GM21515 (cell line): ENCODE data around the gene NDUFS8.

Source experiments
- ATAC-seq: cut with Tn5 transposase; IDR thresholded peaks from one replicate; pipeline ENCODE4 v1.9.1; 2021; ENCODE audit not compliant: unreplicated experiment

Gene NDUFS8

DNA sequence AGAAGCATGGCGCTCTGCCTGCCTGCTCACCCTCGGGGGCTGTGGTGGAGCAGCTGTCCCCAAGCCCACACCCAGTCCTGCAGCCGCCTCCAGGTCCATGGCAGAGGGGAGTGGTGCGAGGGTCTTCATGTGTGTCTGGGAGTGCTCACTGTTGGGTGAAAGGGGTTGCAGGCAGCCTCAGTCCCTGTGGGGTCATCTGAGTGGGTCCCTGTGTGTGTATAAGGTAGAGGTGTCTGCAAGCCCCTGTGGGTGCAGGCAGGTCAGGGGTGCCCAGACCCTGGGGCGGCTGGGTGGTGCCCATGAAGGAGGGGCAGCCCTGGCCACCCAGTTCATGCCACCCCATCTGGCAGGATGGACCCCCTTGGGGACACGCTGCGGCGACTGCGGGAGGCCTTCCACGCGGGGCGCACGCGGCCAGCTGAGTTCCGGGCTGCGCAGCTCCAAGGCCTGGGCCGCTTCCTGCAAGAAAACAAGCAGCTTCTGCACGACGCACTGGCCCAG lies 15.5 kb upstream of the NDUFS8 start:
- ATAC-seq, result no peak

GRCh38 chr11:68015467-68015866 lies 15.0 kb upstream of the NDUFS8 start:
- ATAC-seq, result no peak

- no peak for ATAC-seq
Measured at GRCh38 chr11:68016161-68016903, 14.1 kb upstream of the NDUFS8 start.

DNA sequence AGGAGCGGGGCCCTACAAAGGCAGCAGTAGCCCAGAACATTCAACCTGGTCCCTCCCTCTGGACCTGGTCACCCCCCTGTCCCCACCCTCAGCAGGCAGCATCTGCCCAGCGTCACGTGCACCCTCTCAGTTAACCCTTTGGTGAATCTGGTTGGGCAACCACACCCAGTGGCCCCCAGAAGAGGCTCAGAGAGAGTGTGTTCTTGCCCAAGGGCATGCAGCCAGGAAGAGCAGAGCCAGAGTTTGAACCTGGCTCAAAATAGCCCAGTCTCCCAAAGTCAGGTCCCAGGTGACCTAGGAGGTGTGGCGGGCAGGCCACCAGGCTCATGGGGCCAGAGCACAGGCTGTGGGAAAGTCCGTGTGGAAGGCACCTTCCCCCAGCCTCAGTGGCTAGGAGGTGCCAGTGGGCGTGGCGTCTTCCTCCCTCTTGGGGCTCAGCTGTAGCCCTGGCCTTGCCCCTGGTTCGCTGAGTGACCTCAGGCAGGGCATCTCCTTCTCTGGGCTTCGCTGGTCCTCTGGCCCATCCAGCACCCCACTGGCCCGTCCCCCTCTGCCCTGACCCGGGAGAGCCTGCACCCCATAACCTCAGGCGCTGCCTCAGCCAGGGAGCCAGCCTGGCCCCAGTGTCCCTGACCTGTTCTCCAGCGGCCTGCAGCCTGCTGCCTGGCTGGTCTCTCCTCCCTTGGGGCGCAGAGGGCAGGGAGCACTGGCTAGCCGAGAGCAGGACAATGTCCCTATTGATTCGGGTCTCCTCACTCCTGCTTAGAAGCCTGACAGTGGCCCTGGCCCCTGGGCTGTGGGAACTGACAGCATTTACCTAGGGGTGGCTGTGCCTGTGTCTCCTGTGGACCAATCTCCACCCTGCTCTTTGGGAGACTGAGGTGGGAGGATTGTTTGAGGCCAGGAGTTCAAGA lies 13.3 kb upstream of the NDUFS8 start:
- ATAC-seq, result no peak

DNA sequence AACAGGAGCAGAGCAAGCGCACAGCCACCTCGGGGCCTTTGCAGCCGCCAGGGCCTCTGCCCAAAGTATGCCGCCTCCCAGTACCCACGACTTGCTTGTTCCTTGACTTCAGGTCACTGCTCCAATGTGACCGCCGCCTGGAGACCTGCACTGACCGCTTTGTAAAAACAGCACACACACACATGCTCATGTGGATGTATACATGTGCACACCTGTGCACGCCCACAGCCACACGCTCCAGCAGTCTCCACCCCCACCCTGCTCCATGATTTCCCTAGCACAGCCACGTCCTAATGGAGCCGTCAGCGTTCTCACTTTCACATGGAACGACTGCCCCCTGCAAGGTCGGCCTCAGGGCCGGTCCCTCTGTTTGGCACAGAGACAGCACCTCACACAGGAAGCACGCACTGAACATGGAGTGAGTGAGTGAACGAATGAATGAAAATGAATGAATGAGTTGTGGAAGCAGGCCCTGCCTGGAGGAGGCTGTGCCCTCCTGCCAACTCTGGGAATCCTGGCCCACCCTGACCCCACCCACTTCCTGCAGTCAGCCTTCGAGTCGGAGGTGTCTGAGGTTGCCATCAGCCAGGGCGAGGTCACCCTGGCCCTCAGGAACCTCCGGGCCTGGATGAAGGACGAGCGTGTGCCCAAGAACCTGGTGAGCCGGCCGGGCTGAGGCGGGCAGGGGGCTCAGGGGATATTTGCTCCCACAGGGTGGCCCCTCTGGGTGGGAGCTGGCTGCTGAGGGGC lies 12.3 kb upstream of the NDUFS8 start:
- ATAC-seq, result no peak

DNA sequence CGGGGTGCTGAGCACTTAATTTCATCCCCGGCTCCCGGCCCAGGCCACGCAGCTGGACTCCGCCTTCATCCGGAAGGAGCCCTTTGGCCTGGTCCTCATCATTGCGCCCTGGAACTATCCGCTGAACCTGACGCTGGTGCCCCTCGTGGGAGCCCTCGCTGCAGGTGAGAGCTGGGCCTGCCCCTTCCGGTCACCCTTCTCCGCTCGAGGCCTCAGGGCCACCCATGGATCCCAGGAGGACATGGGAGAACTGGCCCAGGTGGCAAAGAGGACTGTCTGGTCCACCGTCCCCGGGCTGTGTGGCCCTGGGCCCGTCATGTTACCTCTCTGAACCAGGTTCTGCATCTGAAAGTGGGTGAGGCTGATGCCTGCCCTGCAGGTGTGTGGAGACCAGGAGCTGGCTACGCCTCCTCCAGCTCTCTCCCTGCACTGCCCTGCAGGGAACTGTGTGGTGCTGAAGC lies 11.7 kb upstream of the NDUFS8 start:
- no peak for ATAC-seq

- no peak for ATAC-seq
Measured at GRCh38 chr11:68019486-68019885, 11.0 kb upstream of the NDUFS8 start.

DNA sequence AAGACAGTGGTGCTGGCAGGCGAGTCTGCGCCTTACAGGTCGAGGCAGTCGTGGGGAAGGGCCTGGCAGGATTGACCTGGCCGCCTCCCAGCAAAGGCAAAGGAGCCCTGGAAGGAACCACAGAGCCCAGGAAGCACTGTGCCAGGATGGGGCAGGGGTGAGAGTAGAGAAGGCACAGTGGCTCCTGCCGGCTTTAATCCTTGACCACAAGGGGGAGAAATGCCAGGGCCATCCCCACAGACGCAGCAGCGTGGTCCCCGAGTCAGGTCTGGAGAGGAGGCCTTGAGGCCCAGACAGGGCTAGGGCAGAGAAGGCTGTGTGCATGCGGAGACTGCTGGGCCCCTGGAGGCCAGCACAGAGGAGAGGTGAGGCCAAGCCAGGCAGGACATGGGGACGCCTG lies 9.9 kb upstream of the NDUFS8 start:
- ATAC-seq, result no peak

DNA sequence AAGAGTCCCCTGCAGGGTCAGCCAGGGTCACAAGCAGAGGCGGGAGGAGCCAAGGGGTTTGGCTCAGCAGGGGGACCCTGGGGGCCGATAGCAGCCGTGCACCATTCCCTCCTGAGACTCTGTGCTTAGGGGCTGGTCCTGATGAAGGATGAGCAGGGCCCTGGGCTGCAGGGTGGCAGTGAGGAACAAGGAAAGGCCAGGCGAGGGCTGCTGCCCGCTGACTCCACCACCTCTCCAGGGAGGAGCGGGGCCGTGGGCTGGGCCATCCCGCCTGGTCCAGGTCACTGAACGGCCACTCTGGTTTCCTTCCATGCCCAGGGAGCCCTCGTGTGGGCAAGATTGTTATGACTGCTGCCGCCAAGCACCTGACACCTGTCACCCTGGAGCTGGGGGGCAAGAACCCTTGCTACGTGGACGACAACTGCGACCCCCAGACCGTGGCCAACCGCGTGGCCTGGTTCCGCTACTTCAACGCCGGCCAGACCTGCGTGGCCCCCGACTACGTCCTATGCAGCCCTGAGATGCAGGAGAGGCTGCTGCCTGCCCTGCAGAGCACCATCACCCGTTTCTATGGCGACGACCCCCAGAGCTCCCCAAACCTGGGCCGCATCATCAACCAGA lies 9.2 kb upstream of the NDUFS8 start:
- ATAC-seq, result no peak

DNA sequence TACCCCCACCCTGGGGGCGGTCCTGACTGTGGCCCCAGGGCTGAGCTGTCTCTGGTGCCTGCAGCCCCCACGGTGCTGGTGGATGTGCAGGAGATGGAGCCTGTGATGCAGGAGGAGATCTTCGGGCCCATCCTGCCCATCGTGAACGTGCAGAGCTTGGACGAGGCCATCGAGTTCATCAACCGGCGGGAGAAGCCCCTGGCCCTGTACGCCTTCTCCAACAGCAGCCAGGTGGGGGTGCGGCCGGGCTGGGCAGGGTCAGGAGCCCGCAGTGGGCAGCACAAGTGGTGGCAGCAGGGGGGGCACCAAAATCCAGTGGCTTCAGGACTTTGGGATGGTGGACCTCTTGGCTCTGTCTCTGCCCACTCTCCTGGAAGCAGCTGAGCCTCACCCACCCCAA lies 8.0 kb upstream of the NDUFS8 start:
- ATAC-seq, result no peak

- no peak for ATAC-seq
Measured at GRCh38 chr11:68024508-68024907, 6.0 kb upstream of the NDUFS8 start.

- ATAC-seq, result no peak
Measured at GRCh38 chr11:68025047-68025446, 5.4 kb upstream of the NDUFS8 start.

GRCh38 chr11:68026391-68027105 lies 3.9 kb upstream of the NDUFS8 start:
- no peak for ATAC-seq

DNA sequence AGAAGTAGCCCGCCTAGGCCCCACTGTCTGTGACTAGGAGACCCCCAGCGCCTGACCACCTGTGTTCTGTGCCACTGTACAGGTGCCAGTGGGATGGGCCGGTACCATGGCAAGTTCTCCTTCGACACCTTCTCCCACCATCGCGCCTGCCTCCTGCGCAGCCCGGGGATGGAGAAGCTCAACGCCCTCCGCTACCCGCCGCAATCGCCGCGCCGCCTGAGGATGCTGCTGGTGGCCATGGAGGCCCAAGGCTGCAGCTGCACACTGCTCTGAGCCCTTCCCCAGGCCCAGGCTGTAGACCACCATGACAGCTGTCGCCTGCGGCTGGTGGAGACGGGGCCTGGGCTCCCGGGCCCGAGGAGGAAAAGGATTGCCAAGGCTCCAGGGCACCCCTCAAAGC lies 2.8 kb upstream of the NDUFS8 start:
- no peak for ATAC-seq

GRCh38 chr11:68028802-68029545 lies 1.5 kb upstream of the NDUFS8 start:
- ATAC-seq, result no peak

DNA sequence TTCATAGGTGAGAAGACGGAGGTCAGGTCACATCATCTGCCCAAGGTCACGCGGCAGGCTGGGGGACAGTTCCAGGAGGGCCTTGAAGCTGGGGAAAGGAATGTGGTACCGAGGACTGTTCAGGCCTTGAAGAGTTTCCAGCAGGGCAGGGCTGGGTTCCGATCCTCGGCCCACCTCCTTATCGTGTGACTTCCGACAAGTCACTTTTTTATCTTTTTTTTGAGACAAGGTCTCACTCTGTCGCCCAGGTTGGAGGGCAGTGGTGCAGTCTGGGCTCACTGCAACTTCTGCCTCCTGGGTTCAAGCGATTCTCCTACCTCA lies 623 bp downstream of the NDUFS8 start:
- no peak for ATAC-seq

DNA sequence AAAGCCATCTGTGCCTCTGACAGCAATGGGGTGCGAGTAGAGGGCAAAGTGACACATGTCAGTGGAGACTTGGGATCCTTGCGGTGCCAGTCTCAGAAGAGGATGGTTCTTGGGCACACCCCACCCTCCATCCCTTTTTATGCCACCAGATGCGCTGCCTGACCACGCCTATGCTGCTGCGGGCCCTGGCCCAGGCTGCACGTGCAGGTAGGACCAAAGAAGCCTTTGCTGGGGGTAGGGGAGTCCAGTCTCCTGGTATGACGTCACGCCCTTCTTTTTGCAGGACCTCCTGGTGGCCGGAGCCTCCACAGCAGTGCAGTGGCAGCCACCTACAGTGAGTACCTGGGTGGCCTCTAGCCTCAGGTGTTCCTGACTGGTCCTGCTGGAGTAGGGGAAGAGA lies 1.5 kb downstream of the NDUFS8 start:
- ATAC-seq, result no peak

- ATAC-seq, result no peak
Measured at GRCh38 chr11:68032997-68033707, 2.7 kb downstream of the NDUFS8 start.

GRCh38 chr11:68033708-68034045 lies 3.2 kb downstream of the NDUFS8 start:
- no peak for ATAC-seq
